ENCODE results near the gene FNDC5.

FNDC5 gene

GRCh38 chr1:32883338-32884031, 12.8 kb upstream of the FNDC5 start:
- DNase-seq, result no peak

DNA sequence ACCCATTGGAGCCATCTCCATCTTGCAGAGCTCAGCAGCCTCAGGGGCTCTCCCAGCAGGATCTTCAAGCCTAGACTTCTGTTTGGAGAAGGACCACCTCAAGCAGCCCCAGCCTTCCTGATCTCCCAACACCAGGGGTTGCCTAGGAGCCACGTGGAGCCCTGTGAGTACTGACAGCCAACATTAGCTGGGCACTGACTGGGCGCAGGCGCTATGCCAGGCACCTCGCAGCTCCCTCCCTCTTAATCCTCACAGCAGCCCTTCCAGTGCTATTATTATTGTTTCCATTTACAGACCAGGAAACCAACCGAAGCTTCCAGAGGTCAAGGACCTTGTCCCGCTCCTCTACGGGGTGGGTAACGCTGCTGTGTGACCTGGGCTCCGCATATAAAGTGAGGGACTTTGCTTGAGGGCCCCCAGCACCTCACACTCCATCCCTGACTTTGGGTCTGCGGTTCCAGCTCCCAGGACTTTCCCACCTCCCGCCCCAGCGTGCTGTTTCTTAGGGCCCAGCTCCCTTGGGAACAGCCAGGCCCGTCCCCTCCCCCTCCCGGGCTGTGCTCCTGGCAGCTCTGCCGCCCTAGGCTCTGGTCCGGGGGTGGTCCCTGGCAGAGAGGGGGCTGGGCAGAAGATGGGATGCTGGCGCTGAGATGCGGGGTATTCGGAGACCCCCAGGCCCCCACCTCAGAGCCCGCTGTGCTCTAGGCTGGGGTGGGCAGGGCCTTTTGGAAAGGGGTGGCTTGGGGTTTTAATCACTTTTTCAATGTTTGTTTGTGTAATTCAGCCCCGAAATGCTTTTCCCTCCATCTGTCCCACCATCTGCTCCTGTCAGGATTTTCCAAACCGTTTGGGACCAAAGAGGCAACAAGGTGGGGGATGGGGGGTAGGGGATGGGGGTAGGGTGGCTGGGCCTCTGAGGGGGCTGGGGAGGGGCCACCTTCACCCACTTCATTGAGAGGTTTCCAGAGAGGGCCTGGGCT, 11.4 kb upstream of the FNDC5 start:
- DNase-seq, result no peak

DNA sequence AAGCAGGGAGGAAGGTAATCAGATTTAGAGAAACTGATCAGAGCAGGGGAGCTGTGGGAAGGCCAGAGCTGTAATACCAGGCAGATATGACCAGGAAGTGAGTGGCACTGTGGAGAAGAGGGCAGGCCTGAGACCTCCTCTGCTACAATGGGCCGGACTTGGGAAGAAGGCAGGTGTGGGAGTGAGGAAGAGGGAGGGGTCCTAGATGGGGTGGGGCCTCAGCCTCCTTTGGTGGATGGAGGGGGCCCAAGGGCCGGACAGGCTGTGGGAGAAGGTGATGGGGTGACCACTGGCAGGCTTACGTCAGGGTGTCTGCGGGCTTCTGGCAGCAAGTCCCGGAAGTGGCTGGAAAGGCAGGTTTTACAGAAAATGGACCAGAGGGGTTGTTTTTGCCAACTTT, 10.6 kb upstream of the FNDC5 start:
- DNase-seq, result no peak

GRCh38 chr1:32878637-32879041, 7.9 kb upstream of the FNDC5 start:
- DNase-seq, result no peak

GRCh38 chr1:32878183-32878582, 7.5 kb upstream of the FNDC5 start:
- no peak for DNase-seq

- no peak for DNase-seq
These were observed 6.7 kb upstream of the FNDC5 start for GRCh38 chr1:32877211-32878110.

GRCh38 chr1:32876341-32877210, 5.9 kb upstream of the FNDC5 start:
- peak; percentile 62 for DNase-seq

- DNase-seq, result no peak
These were observed 4.4 kb upstream of the FNDC5 start for GRCh38 chr1:32874860-32875752.

GRCh38 chr1:32873484-32873883, 2.8 kb upstream of the FNDC5 start:
- DNase-seq, result no peak

DNA sequence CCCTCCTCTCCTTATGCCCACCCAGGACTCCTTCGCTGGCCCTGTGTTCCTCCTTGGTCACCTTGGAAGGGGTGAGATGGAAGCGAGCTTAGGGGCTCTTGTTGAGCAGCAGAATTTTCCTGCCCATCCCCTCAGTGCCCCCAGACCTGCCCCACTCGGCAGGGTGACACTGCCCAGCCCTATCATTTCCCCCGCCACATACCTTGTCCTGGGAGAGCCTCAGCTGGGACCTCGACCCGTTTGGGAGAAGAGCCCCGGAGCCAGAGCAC, 1.4 kb upstream of the FNDC5 start:
- DNase-seq, result no peak

GRCh38 chr1:32871364-32872191, 866 bp upstream of the FNDC5 start:
- no peak for DNase-seq

- DNase-seq, result no peak
These were observed 643 bp downstream of the FNDC5 start for GRCh38 chr1:32869923-32870614.

GRCh38 chr1:32868806-32869455, 1.8 kb downstream of the FNDC5 start:
- no peak for DNase-seq

GRCh38 chr1:32868085-32868484, 2.6 kb downstream of the FNDC5 start:
- DNase-seq, result no peak

DNA sequence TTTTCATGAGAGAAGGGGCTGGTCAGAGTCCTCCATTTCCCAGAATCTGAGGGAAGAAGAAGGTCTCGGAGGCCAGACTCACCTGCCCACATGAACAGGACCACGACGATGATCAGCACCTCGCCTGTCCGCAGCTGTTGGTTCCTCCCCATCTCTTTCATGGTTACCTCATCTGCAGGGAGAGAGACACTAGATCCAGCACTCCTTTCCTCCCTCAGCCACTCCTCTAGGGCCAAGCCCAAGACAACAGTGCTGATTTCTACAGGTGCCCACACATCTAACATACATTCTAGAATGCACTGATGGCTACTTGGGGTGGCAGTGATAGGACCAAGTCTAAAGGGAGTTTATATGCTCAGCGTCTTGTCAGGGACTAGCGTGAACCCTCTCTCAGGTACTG, 3.0 kb downstream of the FNDC5 start:
- no peak for DNase-seq

DNA sequence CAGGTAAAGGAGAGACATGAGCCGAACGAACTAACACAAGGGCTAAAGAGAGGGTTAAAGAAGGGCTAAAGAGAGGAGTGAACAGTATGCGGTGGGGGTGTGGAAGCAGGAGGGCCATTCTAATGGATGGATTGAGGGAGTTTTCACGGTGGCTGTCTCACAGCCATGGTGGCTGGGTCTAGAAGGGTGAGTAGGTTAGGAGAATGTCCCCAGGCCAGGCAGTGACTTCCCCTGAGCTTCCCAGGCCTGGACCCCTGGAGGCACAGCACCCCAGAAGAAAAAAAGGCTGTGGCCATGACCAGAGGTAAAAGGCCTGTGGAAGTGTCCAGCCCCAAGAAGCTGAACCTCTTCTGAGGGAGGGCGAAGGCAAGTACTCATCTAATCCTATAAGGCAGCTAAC, 3.6 kb downstream of the FNDC5 start:
- no peak for DNase-seq

- DNase-seq, result no peak
These were observed 4.9 kb downstream of the FNDC5 start for GRCh38 chr1:32865639-32866405.

- DNase-seq, result no peak
These were observed 6.2 kb downstream of the FNDC5 start for GRCh38 chr1:32864375-32865019.
